ENCODE results near the gene CERS6. TPM values are rescaled to one million over a fixed set of nuclear protein-coding genes. Genes with fewer than 3 reads are reported as not detected.
"Not testable (repeated sequence)": the region's sequence is repeated elsewhere in the genome, so short reads cannot be mapped to it uniquely, and the experiment has no call there.

Gene CERS6
- total RNA-seq, 1 donor: 23.9 TPM

DNA sequence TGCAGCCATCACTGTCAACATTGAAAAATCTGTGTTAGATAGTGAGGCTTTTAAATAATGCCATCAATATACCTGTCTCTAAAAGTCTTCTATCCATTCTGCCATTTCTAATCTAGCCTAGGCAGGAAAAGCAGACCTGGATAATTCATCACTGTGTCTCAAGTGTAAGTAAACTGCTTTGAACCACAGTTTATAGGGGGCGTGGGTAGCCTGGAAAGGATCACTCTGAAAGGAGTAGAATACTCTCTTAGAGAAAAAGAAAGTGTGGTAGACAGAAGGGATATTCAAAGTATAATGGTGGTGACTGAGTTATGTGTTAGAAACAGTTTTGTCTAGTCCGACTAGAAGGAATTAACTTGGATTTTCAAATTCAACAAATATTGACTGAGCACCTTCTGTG is 40.8 kb downstream of the CERS6 start:
- no peaks in the 10 kb centered on the region for H3K27me3 ChIP-seq (ENCODE audit: insufficient read depth, low read length)
- peaks cover 9% of the 10 kb centered on the region for H3K79me2 ChIP-seq (ENCODE audit: insufficient read depth, low read length)
- no peaks in the 10 kb centered on the region for H4K20me1 ChIP-seq (ENCODE audit: insufficient read depth, low read length)
- TF ChIP-seq, protein P1, sequence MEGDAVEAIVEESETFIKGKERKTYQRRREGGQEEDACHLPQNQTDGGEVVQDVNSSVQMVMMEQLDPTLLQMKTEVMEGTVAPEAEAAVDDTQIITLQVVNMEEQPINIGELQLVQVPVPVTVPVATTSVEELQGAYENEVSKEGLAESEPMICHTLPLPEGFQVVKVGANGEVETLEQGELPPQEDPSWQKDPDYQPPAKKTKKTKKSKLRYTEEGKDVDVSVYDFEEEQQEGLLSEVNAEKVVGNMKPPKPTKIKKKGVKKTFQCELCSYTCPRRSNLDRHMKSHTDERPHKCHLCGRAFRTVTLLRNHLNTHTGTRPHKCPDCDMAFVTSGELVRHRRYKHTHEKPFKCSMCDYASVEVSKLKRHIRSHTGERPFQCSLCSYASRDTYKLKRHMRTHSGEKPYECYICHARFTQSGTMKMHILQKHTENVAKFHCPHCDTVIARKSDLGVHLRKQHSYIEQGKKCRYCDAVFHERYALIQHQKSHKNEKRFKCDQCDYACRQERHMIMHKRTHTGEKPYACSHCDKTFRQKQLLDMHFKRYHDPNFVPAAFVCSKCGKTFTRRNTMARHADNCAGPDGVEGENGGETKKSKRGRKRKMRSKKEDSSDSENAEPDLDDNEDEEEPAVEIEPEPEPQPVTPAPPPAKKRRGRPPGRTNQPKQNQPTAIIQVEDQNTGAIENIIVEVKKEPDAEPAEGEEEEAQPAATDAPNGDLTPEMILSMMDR (IDR thresholded peaks at IDR 0.05; ENCODE audit: extremely low read depth, low read depth, low read length): no peak
- H3K4me2 ChIP-seq (ENCODE audit: insufficient read depth, low read length): no peak overlapping the region
- no peaks in the 10 kb centered on the region for H3K4me1 ChIP-seq (ENCODE audit: insufficient read depth, low read length)
- H3K36me3 ChIP-seq (ENCODE audit: insufficient read depth, low read length): no peaks in the 10 kb centered on the region
- no peaks in the 10 kb centered on the region for H3K9me3 ChIP-seq (ENCODE audit: low read depth, low read length)
- DNase-seq (ENCODE audit: insufficient read length, low spot score, missing footprints): no peak
- H3K4me3 ChIP-seq (ENCODE audit: insufficient read depth, low read length): no peak overlapping the region
- H2AFZ ChIP-seq (ENCODE audit: low read length): no peak overlapping the region
- H3K27ac ChIP-seq (ENCODE audit: low read depth, low read length): no peak overlapping the region

DNA sequence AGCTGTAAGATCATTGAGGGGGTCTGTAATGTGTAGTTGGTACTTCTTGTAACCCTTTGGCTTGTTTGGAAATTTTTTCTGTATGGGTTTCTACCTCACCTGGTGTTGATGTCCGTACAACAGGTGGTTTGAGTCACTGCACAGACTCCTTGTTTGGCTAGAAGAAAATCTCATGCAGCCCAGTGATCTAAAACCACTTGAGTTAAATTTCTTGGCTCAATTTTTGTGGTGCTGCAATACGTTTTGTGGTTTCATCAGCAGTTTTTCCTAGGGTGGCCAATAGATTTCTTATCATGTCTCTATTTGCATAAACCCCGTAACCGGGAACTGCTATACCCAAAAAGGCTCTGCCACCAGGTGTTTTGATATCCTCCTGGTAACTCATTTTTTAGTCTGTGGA is 43.4 kb downstream of the CERS6 start:
- H3K27me3 ChIP-seq (ENCODE audit: insufficient read depth, low read length): no peaks in the 10 kb centered on the region
- DNase-seq (ENCODE audit: insufficient read length, low spot score, missing footprints): no peak
- no peaks in the 10 kb centered on the region for H4K20me1 ChIP-seq (ENCODE audit: insufficient read depth, low read length)
- TF ChIP-seq, protein P1 (IDR thresholded peaks at IDR 0.05; ENCODE audit: extremely low read depth, low read depth, low read length): no peak
- no peaks in the 10 kb centered on the region for H3K36me3 ChIP-seq (ENCODE audit: insufficient read depth, low read length)
- H3K79me2 ChIP-seq (ENCODE audit: insufficient read depth, low read length): peaks cover 15% of the 10 kb centered on the region
- no peak overlapping the region for H3K4me2 ChIP-seq (ENCODE audit: insufficient read depth, low read length)
- no peak overlapping the region for H2AFZ ChIP-seq (ENCODE audit: low read length)
- H3K27ac ChIP-seq (ENCODE audit: low read depth, low read length): no peak overlapping the region
- no peaks in the 10 kb centered on the region for H3K4me1 ChIP-seq (ENCODE audit: insufficient read depth, low read length)
- no peaks in the 10 kb centered on the region for H3K9me3 ChIP-seq (ENCODE audit: low read depth, low read length)
- H3K4me3 ChIP-seq (ENCODE audit: insufficient read depth, low read length): no peak overlapping the region

GRCh38 chr2:168500516-168500915 is 44.4 kb downstream of the CERS6 start:
- H3K36me3 ChIP-seq (ENCODE audit: insufficient read depth, low read length): no peaks in the 10 kb centered on the region
- H2AFZ ChIP-seq (ENCODE audit: low read length): no peak overlapping the region
- no peaks in the 10 kb centered on the region for H3K9me3 ChIP-seq (ENCODE audit: low read depth, low read length)
- peaks cover 15% of the 10 kb centered on the region for H3K79me2 ChIP-seq (ENCODE audit: insufficient read depth, low read length)
- H3K27ac ChIP-seq (ENCODE audit: low read depth, low read length): no peak overlapping the region
- H3K4me1 ChIP-seq (ENCODE audit: insufficient read depth, low read length): no peaks in the 10 kb centered on the region
- TF ChIP-seq, protein P1 (IDR thresholded peaks at IDR 0.05; ENCODE audit: extremely low read depth, low read depth, low read length): no peak
- H4K20me1 ChIP-seq (ENCODE audit: insufficient read depth, low read length): no peaks in the 10 kb centered on the region
- no peak for DNase-seq (ENCODE audit: insufficient read length, low spot score, missing footprints)
- no peak overlapping the region for H3K4me2 ChIP-seq (ENCODE audit: insufficient read depth, low read length)
- no peaks in the 10 kb centered on the region for H3K27me3 ChIP-seq (ENCODE audit: insufficient read depth, low read length)
- no peak overlapping the region for H3K4me3 ChIP-seq (ENCODE audit: insufficient read depth, low read length)

DNA sequence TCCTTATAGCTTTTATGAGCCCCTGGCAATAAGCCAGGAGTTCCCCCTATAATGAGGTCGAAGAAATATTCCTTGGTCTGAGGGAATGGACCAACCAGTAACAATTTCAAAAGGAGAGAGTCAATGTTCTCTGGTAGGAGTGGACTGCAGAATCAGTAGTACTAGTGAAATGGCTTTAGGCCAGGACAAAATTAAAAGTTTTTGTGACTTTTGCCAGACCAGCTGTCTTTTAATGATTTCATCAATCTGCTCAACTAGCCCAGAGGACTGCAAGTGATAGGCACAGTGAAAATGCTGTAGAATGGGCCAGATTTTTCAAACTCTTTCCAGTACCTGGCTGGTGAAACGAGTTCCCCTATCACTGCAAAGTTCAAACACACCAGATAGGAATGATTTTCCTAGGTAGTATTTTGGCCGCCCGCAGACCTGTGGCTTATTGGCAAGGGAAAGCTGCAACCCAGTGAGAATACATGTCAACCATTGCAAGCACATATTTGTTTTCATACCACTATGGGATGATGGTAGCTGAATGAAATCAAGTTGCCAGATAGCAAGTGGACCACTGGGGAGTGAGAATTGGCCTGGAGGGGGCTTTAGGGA is 45.5 kb downstream of the CERS6 start:
- H3K4me3 ChIP-seq (ENCODE audit: insufficient read depth, low read length): no peak overlapping the region
- no peak overlapping the region for H3K27ac ChIP-seq (ENCODE audit: low read depth, low read length)
- H3K9me3 ChIP-seq (ENCODE audit: low read depth, low read length): no peaks in the 10 kb centered on the region
- no peaks in the 10 kb centered on the region for H3K27me3 ChIP-seq (ENCODE audit: insufficient read depth, low read length)
- DNase-seq (ENCODE audit: insufficient read length, low spot score, missing footprints): no peak
- H2AFZ ChIP-seq (ENCODE audit: low read length): no peak overlapping the region
- H3K36me3 ChIP-seq (ENCODE audit: insufficient read depth, low read length): no peaks in the 10 kb centered on the region
- no peaks in the 10 kb centered on the region for H4K20me1 ChIP-seq (ENCODE audit: insufficient read depth, low read length)
- H3K79me2 ChIP-seq (ENCODE audit: insufficient read depth, low read length): peaks cover 10% of the 10 kb centered on the region
- TF ChIP-seq, protein P1 (IDR thresholded peaks at IDR 0.05; ENCODE audit: extremely low read depth, low read depth, low read length): no peak
- no peaks in the 10 kb centered on the region for H3K4me1 ChIP-seq (ENCODE audit: insufficient read depth, low read length)
- no peak overlapping the region for H3K4me2 ChIP-seq (ENCODE audit: insufficient read depth, low read length)

GRCh38 chr2:168502852-168503251 is 46.8 kb downstream of the CERS6 start:
- not testable (repeated sequence) for H3K4me3 ChIP-seq (ENCODE audit: insufficient read depth, low read length); H3K9me3 ChIP-seq (ENCODE audit: low read depth, low read length); H3K27ac ChIP-seq (ENCODE audit: low read depth, low read length); H3K27me3 ChIP-seq (ENCODE audit: insufficient read depth, low read length); H2AFZ ChIP-seq (ENCODE audit: low read length); DNase-seq (ENCODE audit: insufficient read length, low spot score, missing footprints); H3K4me1 ChIP-seq (ENCODE audit: insufficient read depth, low read length); H4K20me1 ChIP-seq (ENCODE audit: insufficient read depth, low read length); H3K4me2 ChIP-seq (ENCODE audit: insufficient read depth, low read length); H3K36me3 ChIP-seq (ENCODE audit: insufficient read depth, low read length)
- H3K79me2 ChIP-seq (ENCODE audit: insufficient read depth, low read length): peaks cover 15% of the 10 kb centered on the region

Data from osteoblast (primary cell).